ENCODE results near the gene NUP210L. TPM values are rescaled to one million over a fixed set of nuclear protein-coding genes. Genes with fewer than 3 reads are reported as not detected.

The NUP210L gene
- total and polyA plus RNA-seq, 2 of the 13 experiments (the other 11 are each of a cell fraction or from before 2014, with no cell fraction given): not detected

DNA sequence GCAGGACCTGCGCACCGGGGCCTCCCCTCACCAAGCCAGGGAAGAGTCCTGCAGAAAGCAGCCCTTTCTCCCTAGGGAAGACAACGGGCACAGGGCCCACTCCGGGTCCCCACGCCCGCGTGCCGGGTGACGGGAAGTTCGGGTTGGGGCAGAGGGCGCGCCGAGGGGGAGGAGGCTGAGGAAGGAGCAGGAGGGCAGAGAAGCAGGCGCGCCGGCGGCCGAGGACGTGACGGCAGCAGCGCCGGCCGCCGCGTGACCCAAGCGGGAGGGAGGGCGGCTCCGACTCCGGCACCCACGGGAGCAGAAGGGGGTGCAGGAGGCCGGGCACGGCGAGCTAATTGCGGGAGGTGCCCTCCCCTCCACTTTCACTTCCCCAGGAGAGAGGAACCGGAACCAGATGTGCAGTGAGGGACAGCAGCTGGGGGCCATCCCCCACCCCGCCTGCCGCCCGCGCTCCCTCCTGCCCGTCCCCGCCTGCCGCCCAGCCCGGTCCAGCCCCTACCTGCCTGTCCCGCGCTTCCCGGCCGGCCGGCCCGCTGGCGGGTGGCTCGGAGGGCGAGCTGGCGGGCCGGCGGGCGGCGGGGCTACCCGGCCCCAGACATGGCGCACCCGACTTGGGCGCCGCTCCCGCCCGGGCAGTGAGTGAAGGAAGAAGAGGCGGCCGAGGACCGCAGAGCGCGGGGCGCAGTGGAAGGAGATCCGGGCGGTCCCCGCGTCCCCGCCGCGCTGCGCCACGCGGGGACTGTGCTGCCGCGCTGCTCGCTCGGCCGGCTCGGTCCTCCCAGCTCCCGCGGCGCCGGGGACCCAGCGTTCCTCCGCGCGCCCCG lies 208.9 kb downstream of the NUP210L start (continued):
- TF ChIP-seq NR0B2 (CRISPR knock-in tag; IDR thresholded peaks at IDR 0.05) (0 out of 2 replicates have a peak, but pooled peaks have one; percentile 23), ZNF33A (CRISPR knock-in tag; IDR thresholded peaks at IDR 0.05; ENCODE audit: borderline replicate concordance) (no peak), HES4 (CRISPR knock-in tag; IDR thresholded peaks at IDR 0.05; ENCODE audit: borderline replicate concordance) (0 out of 2 replicates have a peak, but pooled peaks have one; percentile 41), KDM3A (CRISPR knock-in tag; IDR thresholded peaks at IDR 0.05; ENCODE audit: low read depth) (no peak), RARA (CRISPR knock-in tag; IDR thresholded peaks at IDR 0.05) (peak; percentile 27; the same call in 1 of the 2 replicates), ZFY (CRISPR knock-in tag; IDR thresholded peaks at IDR 0.05) (peak; percentile 62), KMT2A (CRISPR knock-in tag; IDR thresholded peaks at IDR 0.05) (peak; percentile 72; the same call in 1 of the 2 replicates), HNRNPL (IDR thresholded peaks at IDR 0.05; ENCODE audit: low read depth, low read length) (0 out of 2 replicates have a peak, but pooled peaks have one; percentile 66), HMGXB3 (CRISPR knock-in tag; IDR thresholded peaks at IDR 0.05; ENCODE audit: borderline replicate concordance) (no peak), ZMYM4 (CRISPR knock-in tag; IDR thresholded peaks at IDR 0.05) (peak; percentile 37; the same call in 1 of the 2 replicates), FOSL2 (CRISPR knock-in tag; IDR thresholded peaks at IDR 0.05) (peak; percentile 9; the same call in 1 of the 2 replicates), ARID4A (CRISPR knock-in tag; IDR thresholded peaks at IDR 0.05; ENCODE audit: borderline replicate concordance) (peak; percentile 49), ZNF136 (CRISPR knock-in tag; IDR thresholded peaks at IDR 0.05; ENCODE audit: low read depth) (no peak)
- TF ChIP-seq, protein P1, sequence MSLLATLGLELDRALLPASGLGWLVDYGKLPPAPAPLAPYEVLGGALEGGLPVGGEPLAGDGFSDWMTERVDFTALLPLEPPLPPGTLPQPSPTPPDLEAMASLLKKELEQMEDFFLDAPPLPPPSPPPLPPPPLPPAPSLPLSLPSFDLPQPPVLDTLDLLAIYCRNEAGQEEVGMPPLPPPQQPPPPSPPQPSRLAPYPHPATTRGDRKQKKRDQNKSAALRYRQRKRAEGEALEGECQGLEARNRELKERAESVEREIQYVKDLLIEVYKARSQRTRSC (CRISPR knock-in tag; IDR thresholded peaks at IDR 0.05; ENCODE audit: low read depth): no peak

Data from HepG2 (cell line).